ENCODE measurements around the gene SSUH2. TPM values are rescaled to one million over a fixed set of nuclear protein-coding genes. Genes with fewer than 3 reads are reported as not detected.

Gene SSUH2
- total and polyA plus RNA-seq, 2 donors from 2014 or later, result 0.44 to 0.88 TPM

DNA sequence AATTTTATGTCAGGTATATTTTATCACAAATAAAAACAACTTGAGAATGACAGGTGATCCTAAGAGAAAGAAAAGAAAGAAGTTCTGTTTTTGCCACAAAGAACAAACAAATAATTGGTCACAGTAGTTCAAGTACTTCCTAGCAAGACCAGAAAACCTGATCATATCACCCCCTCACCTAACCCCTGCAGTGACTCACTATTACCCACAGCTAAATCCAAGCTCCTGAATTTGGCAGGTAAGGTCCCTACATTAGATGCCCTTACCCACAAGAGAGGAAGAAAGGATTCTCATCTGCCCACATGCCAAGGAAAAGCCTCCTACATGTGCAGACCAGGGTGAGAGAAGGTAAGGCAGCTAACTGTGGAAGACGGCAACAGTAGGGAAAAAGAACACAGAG is 4.4 kb downstream of the SSUH2 start:
- intact Hi-C loops (cut with DNase I), result no loop called here
- FAIRE-seq (no peak), DNase-seq (no peak)
- no peaks in the 10 kb centered on the region for H3K4me1 ChIP-seq (ENCODE audit: control insufficient read depth in 2 of 3, insufficient read depth in 2 of 3, low read depth in 1 of 3, low read length in 3 of 3)
- no peaks in the 10 kb centered on the region for H3K9me3 ChIP-seq (ENCODE audit: control insufficient read depth in 2 of 3, insufficient read depth in 1 of 3, low read length in 3 of 3)
- H3K27me3 ChIP-seq (ENCODE audit: control insufficient read depth, insufficient read depth, low read length), result no peaks in the 10 kb centered on the region
- H3K27ac ChIP-seq (ENCODE audit: low read depth in 2 of 2, low read length in 2 of 2), result no peak overlapping the region
- no peaks in the 10 kb centered on the region for H3K36me3 ChIP-seq (ENCODE audit: control insufficient read depth in 2 of 3, insufficient read depth in 3 of 3, low read length in 3 of 3)
- H3K9ac ChIP-seq (ENCODE audit: low read length in 3 of 3), result no peak overlapping the region
- no peak overlapping the region for H3K4me3 ChIP-seq (ENCODE audit: low read length in 3 of 3)
- TF ChIP-seq, protein P1, sequence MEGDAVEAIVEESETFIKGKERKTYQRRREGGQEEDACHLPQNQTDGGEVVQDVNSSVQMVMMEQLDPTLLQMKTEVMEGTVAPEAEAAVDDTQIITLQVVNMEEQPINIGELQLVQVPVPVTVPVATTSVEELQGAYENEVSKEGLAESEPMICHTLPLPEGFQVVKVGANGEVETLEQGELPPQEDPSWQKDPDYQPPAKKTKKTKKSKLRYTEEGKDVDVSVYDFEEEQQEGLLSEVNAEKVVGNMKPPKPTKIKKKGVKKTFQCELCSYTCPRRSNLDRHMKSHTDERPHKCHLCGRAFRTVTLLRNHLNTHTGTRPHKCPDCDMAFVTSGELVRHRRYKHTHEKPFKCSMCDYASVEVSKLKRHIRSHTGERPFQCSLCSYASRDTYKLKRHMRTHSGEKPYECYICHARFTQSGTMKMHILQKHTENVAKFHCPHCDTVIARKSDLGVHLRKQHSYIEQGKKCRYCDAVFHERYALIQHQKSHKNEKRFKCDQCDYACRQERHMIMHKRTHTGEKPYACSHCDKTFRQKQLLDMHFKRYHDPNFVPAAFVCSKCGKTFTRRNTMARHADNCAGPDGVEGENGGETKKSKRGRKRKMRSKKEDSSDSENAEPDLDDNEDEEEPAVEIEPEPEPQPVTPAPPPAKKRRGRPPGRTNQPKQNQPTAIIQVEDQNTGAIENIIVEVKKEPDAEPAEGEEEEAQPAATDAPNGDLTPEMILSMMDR (IDR thresholded peaks at IDR 0.05; ENCODE audit: borderline replicate concordance, extremely low read depth, insufficient read depth), result no peak

DNA sequence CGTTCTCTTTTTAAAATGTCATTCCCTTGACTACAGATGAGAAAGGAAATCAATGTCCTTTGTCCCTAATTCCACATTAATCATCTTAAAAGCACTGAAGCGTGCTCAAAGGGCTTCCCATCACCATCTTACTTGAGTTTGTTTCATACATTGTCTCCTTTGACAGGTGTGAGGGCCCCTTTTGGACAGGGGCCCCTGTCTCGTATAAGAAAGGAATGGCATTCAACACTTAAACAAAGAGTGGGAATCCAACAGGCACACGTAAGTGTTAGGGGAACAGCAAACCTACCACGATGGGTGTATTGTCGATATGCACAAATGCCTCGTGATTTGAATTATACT is 5.0 kb downstream of the SSUH2 start:
- FAIRE-seq (no peak), DNase-seq (no peak)
- Histone ChIP-seq H3K36me3 (ENCODE audit: control insufficient read depth in 2 of 3, insufficient read depth in 3 of 3, low read length in 3 of 3) (no peaks in the 10 kb centered on the region), H3K9ac (ENCODE audit: low read length in 3 of 3) (no peak overlapping the region), H3K4me3 (ENCODE audit: low read length in 3 of 3) (no peak overlapping the region), H3K27me3 (ENCODE audit: control insufficient read depth, insufficient read depth, low read length) (no peaks in the 10 kb centered on the region), H3K9me3 (ENCODE audit: control insufficient read depth in 2 of 3, insufficient read depth in 1 of 3, low read length in 3 of 3) (no peaks in the 10 kb centered on the region), H3K4me1 (ENCODE audit: control insufficient read depth in 2 of 3, insufficient read depth in 2 of 3, low read depth in 1 of 3, low read length in 3 of 3) (no peaks in the 10 kb centered on the region), H3K27ac (ENCODE audit: low read depth in 2 of 2, low read length in 2 of 2) (no peak overlapping the region)
- intact Hi-C loops (cut with DNase I), result no loop called here
- TF ChIP-seq, protein P1 (IDR thresholded peaks at IDR 0.05; ENCODE audit: borderline replicate concordance, extremely low read depth, insufficient read depth), result no peak

- FAIRE-seq (no peak), DNase-seq (peak in 1 of 5 donors; percentile 57)
- Histone ChIP-seq H3K36me3 (ENCODE audit: control insufficient read depth in 2 of 3, insufficient read depth in 3 of 3, low read length in 3 of 3) (no peaks in the 10 kb centered on the region), H3K9ac (ENCODE audit: low read length in 3 of 3) (no peak overlapping the region), H3K4me1 (ENCODE audit: control insufficient read depth in 2 of 3, insufficient read depth in 2 of 3, low read depth in 1 of 3, low read length in 3 of 3) (no peaks in the 10 kb centered on the region), H3K9me3 (ENCODE audit: control insufficient read depth in 2 of 3, insufficient read depth in 1 of 3, low read length in 3 of 3) (no peaks in the 10 kb centered on the region), H3K27ac (ENCODE audit: low read depth in 2 of 2, low read length in 2 of 2) (no peak overlapping the region), H3K4me3 (ENCODE audit: low read length in 3 of 3) (no peak overlapping the region), H3K27me3 (ENCODE audit: control insufficient read depth, insufficient read depth, low read length) (no peaks in the 10 kb centered on the region)
- TF ChIP-seq, protein P1 (IDR thresholded peaks at IDR 0.05; ENCODE audit: borderline replicate concordance, extremely low read depth, insufficient read depth), result no peak
- intact Hi-C loops (cut with DNase I), result no loop called here
These were observed 5.5 kb downstream of the SSUH2 start for GRCh38 chr3:8638994-8639658.

DNA sequence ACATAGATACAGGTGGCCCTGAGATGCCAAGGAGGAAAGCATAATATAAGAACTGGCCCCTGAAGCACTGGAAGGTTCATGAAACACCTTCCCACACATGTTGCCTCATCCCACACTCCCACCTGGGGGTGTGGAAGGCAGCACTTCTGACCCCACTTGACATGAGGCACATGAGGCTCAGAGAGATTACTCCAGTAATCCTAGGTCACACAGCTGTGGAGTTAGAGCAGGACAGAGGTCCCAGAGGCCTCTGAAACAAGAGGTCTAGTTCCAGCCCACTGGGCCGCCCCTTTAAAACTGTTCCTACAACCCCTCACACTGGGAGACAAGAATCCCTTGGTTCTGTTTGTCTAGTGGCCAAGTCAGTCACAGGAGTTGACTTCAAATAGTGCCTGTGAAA is 7.2 kb downstream of the SSUH2 start:
- Histone ChIP-seq H3K9ac (ENCODE audit: low read length in 3 of 3) (no peak overlapping the region), H3K4me1 (ENCODE audit: control insufficient read depth in 2 of 3, insufficient read depth in 2 of 3, low read depth in 1 of 3, low read length in 3 of 3) (no peaks in the 10 kb centered on the region), H3K27me3 (ENCODE audit: control insufficient read depth, insufficient read depth, low read length) (no peaks in the 10 kb centered on the region), H3K36me3 (ENCODE audit: control insufficient read depth in 2 of 3, insufficient read depth in 3 of 3, low read length in 3 of 3) (no peaks in the 10 kb centered on the region), H3K9me3 (ENCODE audit: control insufficient read depth in 2 of 3, insufficient read depth in 1 of 3, low read length in 3 of 3) (no peaks in the 10 kb centered on the region), H3K4me3 (ENCODE audit: low read length in 3 of 3) (no peak overlapping the region), H3K27ac (ENCODE audit: low read depth in 2 of 2, low read length in 2 of 2) (no peak overlapping the region)
- FAIRE-seq (no peak), DNase-seq (no peak)
- intact Hi-C loops (cut with DNase I), result no loop called here
- TF ChIP-seq, protein P1 (IDR thresholded peaks at IDR 0.05; ENCODE audit: borderline replicate concordance, extremely low read depth, insufficient read depth), result no peak
